A549 (cell line): Measurements from ENCODE around the gene AZGP1. TPM values are rescaled to one million over a fixed set of nuclear protein-coding genes. Genes with fewer than 3 reads are reported as not detected.
"Not testable (repeated sequence)": the region's sequence is repeated elsewhere in the genome, so short reads cannot be mapped to it uniquely, and the experiment has no call there.

Source experiments
- ATAC-seq, 2 experiments: fragments of 200-7000 bp in 1 of 2; fragments of >200 bp in 1 of 2; cut with Nextera tagmentation in 1 of 2; cut with Tn5 transposase in 1 of 2; 3 replicates each; pipeline versions ENCODE4 v1.8.0 to v1.9.1; 2018 to 2020; ENCODE audit warnings: mild to moderate bottlenecking in 1 of 2, moderate library complexity in 1 of 2
- CTCF ChIA-PET: fragments of 300-600 bp; sonication (Branson Sonifier 250); formaldehyde crosslinking; extraction: SDS; loops from one replicate; lab custom pipeline; 2021; ENCODE audit warnings: antibody characterized with exemption, inconsistent platforms; lab: Yijun Ruan, JAX
- POLR2A ChIA-PET: fragments of 350-600 bp; formaldehyde crosslinking; extraction: SDS; loops from one replicate; lab custom pipeline; 2021; ENCODE audit warnings: antibody characterized with exemption, inconsistent platforms; lab: Yijun Ruan, JAX
- DNase-seq, 2 experiments: peaks; one replicate each; pipeline versions ENCODE4 v3.0.0 to v3.0.0-alpha.2; 2011 to 2016; ENCODE audit warnings: low read depth in 1 of 2, low spot score in 1 of 2
- FAIRE-seq: peaks from 2 replicates; lab custom pipeline; 2011; peaks lifted over from hg19 to GRCh38; lab: Jason Lieb, UNC
- H3K27ac ChIP-seq, 2 experiments: fragments of >200 bp; sonication (Bioruptor Twin); formaldehyde crosslinking; 3 replicates each; pipeline ENCODE4 v1.5.1; 2016 to 2017
- H3K4me1 ChIP-seq: fragments of >200 bp; sonication (Bioruptor Twin); formaldehyde crosslinking; 3 replicates; pipeline ENCODE4 v1.6.1; 2016
- H3K4me2 ChIP-seq: fragments of >200 bp; sonication (Bioruptor Twin); formaldehyde crosslinking; 3 replicates; pipeline ENCODE4 v1.6.1; 2016
- H3K4me3 ChIP-seq: fragments of >200 bp; sonication (Bioruptor Twin); formaldehyde crosslinking; 3 replicates; pipeline ENCODE4 v1.5.1; 2016
- H3K9me3 ChIP-seq: fragments of >200 bp; sonication (Bioruptor Twin); formaldehyde crosslinking; 3 replicates; pipeline ENCODE4 v1.6.1; 2016
- BHLHE40 ChIP-seq: IDR thresholded peaks from 2 replicates; pipeline ENCODE4 v1.6.1; 2012; ENCODE audit warnings: low read depth, low read length, inconsistent platforms
- CEBPB ChIP-seq, 2 experiments: fragments of >200 bp in 1 of 2; sonication (Bioruptor Twin) in 1 of 2; formaldehyde crosslinking in 1 of 2; IDR thresholded peaks; 2 replicates each; pipeline ENCODE4 v1.6.1; 2012 to 2016
- EHF ChIP-seq: fragments of 250-450 bp; sonication (Bioruptor Pico); IDR thresholded peaks from 2 replicates; pipeline ENCODE4 v1.5.0; 2020; ENCODE audit warnings: mild to moderate bottlenecking
- HMGXB4 ChIP-seq: fragments of 250-450 bp; sonication (Bioruptor Pico); IDR thresholded peaks from 2 replicates; pipeline ENCODE4 v1.5.0; 2021; ENCODE audit warnings: mild to moderate bottlenecking, moderate library complexity, borderline replicate concordance
- JUN ChIP-seq, 2 experiments: fragments of >200 bp; sonication (Bioruptor Twin); formaldehyde crosslinking; IDR thresholded peaks; 2 replicates in 1 of 2; 3 replicates in 1 of 2; pipeline ENCODE4 v1.6.1; 2016 to 2017
- NFE2L2 ChIP-seq: fragments of 150-350 bp; conservative IDR thresholded peaks from 2 replicates; pipeline ENCODE4 v1.6.1; 2014; ENCODE audit warnings: low read length
- REST ChIP-seq: fragments of 200-600 bp; sonication (generic); IDR thresholded peaks from 2 replicates; pipeline ENCODE4 v1.6.1; 2016; ENCODE audit warnings: antibody characterized with exemption, mild to moderate bottlenecking, moderate library complexity
- ZC3H11A ChIP-seq: fragments of 450-650 bp; IDR thresholded peaks from 2 replicates; pipeline ENCODE4 v1.6.1; 2014; ENCODE audit warnings: antibody characterized with exemption, mild to moderate bottlenecking
- WGBS: methylation state at CpG from one replicate; pipeline ENCODE4 v1.1.6; 2017; ENCODE audit errors: missing lambda C conversion rate; 5-methylcytosine and 5-hydroxymethylcytosine counted together
- polyA plus RNA-seq, 4 experiments: library from polyadenylated mRNA; depleted of rRNA in 3 of 4; stranded (reverse); fragments of >200 nt; fragmentation: RNase III in 1 of 4; extraction: RNeasy Plus Mini Kit Qiagen cat#74134 plus additional on column Dnase treatment in 1 of 4; gene quantifications; 2 replicates in 3 of 4; 3 replicates in 1 of 4; pipeline ENCODE4 v1.2.3, GENCODE V29; 2011 to 2017

Gene AZGP1
- polyA plus RNA-seq, 2 of the 4 experiments (the other 2 are of a cell fraction) = 0.13 TPM; not detected in 1

GRCh38 chr7:99955247-99955646, 20.6 kb downstream of the AZGP1 start:
- no peak overlapping the region for H3K27ac ChIP-seq
- ATAC-seq (peak; percentile 14 to 27; a peak in 2 of 6 replicates), DNase-seq (no peak), FAIRE-seq (no peak)
- 56% methylated on average over 6 of the region's 6 CpGs for WGBS
- H3K9me3 ChIP-seq = peaks cover 14% of the 10 kb centered on the region; the same call in 2 of the 3 replicates
- TF ChIP-seq JUN (IDR thresholded peaks at IDR 0.05) = no peak
- H3K4me2 ChIP-seq = peak overlapping the region; percentile 38; the same call in 1 of the 3 replicates
- CTCF ChIA-PET = interaction anchor here (0.5 to 2.0 kb wide), 4 partner anchors 19 to 339 kb away, joined by 3 to 12 read pairs (median 3); partner anchors contain the start of genes GJC3 and ZSCAN25
- POLR2A ChIA-PET = interaction anchor here (0.7 kb wide), 1 partner anchor 26 kb away, joined by 3 read pairs; no protein-coding TSS in a partner anchor
- H3K4me1 ChIP-seq = no peaks in the 10 kb centered on the region
- H3K4me3 ChIP-seq = no peak overlapping the region

- not testable (repeated sequence) for ATAC-seq, H3K4me3 ChIP-seq, H3K4me1 ChIP-seq, H3K4me2 ChIP-seq, FAIRE-seq, H3K27ac ChIP-seq, DNase-seq
- ChIA-PET CTCF (interaction anchor here (2.0 kb wide), 1 partner anchor 25 kb away, joined by 12 read pairs; no protein-coding TSS in a partner anchor), POLR2A (interaction anchor here (0.7 kb wide), 1 partner anchor 25 kb away, joined by 3 read pairs; no protein-coding TSS in a partner anchor)
- H3K9me3 ChIP-seq = peaks cover 19% of the 10 kb centered on the region; the same call in 2 of the 3 replicates
- WGBS = 96% methylated on average over 7 of the region's 7 CpGs
- peak; percentile 78 for TF ChIP-seq ZC3H11A
Measured at GRCh38 chr7:99954643-99955042, 21.2 kb downstream of the AZGP1 start.

GRCh38 chr7:99953649-99954048, 22.2 kb downstream of the AZGP1 start:
- WGBS = 65% methylated on average over 3 of the region's 3 CpGs
- FAIRE-seq = no peak
- ATAC-seq = no peak

GRCh38 chr7:99952649-99953048, 23.2 kb downstream of the AZGP1 start:
- DNase-seq, CTCF ChIA-PET, H3K4me3 ChIP-seq, ATAC-seq, H3K4me1 ChIP-seq, FAIRE-seq, H3K4me2 ChIP-seq, H3K27ac ChIP-seq, POLR2A ChIA-PET: not testable (repeated sequence)
- peaks cover 19% of the 10 kb centered on the region; the same call in 2 of the 3 replicates for H3K9me3 ChIP-seq
- WGBS = 43% methylated on average over 4 of the region's 4 CpGs

More at GRCh38 chr7:99953649-99954048, 22.2 kb downstream of the AZGP1 start:
- H3K4me1 ChIP-seq = no peaks in the 10 kb centered on the region
- DNase-seq = no peak
- CTCF ChIA-PET = no interaction called here
- H3K4me2 ChIP-seq = no peak overlapping the region
- peaks cover 19% of the 10 kb centered on the region; the same call in 2 of the 3 replicates for H3K9me3 ChIP-seq
- TF ChIP-seq JUN (IDR thresholded peaks at IDR 0.05) = no peak
- TF ChIP-seq EHF (CRISPR knock-in tag) = no peak
- no peak for TF ChIP-seq HMGXB4 (CRISPR knock-in tag)
- TF ChIP-seq BHLHE40 = no peak
- peak in 1 of 2 experiments; percentile 28; a peak in 1 of 4 replicates for TF ChIP-seq CEBPB (IDR thresholded peaks at IDR 0.05)
- no peak for TF ChIP-seq NFE2L2
- no peak for TF ChIP-seq REST
- TF ChIP-seq, all 56 proteins: peak for 1
- Histone ChIP-seq H3K4me3 (no peak overlapping the region), H3K27ac (peak overlapping the region in 1 of 2 experiments; percentile 21; a peak in 2 of 6 replicates)
- POLR2A ChIA-PET = no interaction called here

- CTCF ChIA-PET = interaction anchor here (0.8 to 1.2 kb wide), 3 partner anchors 13 to 319 kb away, joined by 3 to 4 read pairs (median 3); no protein-coding TSS in a partner anchor
- POLR2A ChIA-PET, H3K4me1 ChIP-seq, H3K27ac ChIP-seq, H3K4me2 ChIP-seq, H3K4me3 ChIP-seq, ATAC-seq, FAIRE-seq, DNase-seq: not testable (repeated sequence)
- H3K9me3 ChIP-seq = peaks cover 19% of the 10 kb centered on the region; the same call in 2 of the 3 replicates
- WGBS = 55% methylated on average over 6 of the region's 6 CpGs
Measured at GRCh38 chr7:99950819-99951218, 25.0 kb downstream of the AZGP1 start.
